ENCODE measurements around the gene FAM174C.
A peak's percentile ranks its signal among the peaks of the same experiment; 100 is the strongest.

The FAM174C gene

DNA sequence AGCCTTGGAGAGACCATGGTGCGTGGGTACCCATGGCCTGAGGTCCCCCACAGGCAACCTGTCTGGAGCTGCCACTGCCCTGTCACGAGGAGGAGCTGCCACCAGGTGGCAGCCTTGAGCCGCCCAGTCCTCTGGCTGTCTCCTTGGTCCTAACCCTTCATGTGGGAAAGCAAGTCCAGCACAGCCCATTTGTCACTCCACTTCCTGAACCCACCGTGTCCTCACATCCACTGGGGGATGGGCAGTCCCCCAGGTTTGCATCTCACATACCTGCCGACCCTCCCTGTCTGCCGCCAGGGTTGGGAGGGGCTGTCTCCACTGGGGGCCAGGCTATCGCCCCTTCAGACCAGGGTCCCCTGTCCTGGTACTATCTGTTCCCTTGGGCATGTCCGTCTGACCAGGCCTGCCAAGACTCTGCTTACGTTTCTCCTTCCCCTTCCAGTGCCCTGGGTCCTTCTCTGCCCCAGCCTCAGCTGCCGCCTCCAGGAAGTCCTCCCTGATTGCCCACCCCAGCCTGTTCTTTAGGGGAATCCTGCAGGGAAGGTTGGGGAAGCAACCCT is 4.5 kb downstream of the FAM174C start (continued):
- TF ChIP-seq HIC1 (tag by site-specific recombination; IDR thresholded peaks at IDR 0.05) (0 out of 2 replicates have a peak, but pooled peaks have one; percentile 12), ZNF155 (tag by site-specific recombination; IDR thresholded peaks at IDR 0.05) (no peak), GLI2 (tag by site-specific recombination; IDR thresholded peaks at IDR 0.05; ENCODE audit: borderline replicate concordance, low read depth) (no peak)

GRCh38 chr19:1280636-1281568 is 5.6 kb downstream of the FAM174C start:
- TF ChIP-seq ZNF629 (tag by site-specific recombination; IDR thresholded peaks at IDR 0.05), result no peak
- TF ChIP-seq ZNF121 (tag by site-specific recombination; IDR thresholded peaks at IDR 0.05), result no peak
- no peak for TF ChIP-seq ZNF211 (tag by site-specific recombination; IDR thresholded peaks at IDR 0.05; ENCODE audit: low read depth)
- TF ChIP-seq EGR2 (tag by site-specific recombination; IDR thresholded peaks at IDR 0.05; ENCODE audit: low read depth), result peak; percentile 84
- TF ChIP-seq CTCF (tag by site-specific recombination; IDR thresholded peaks at IDR 0.05), result no peak
- no peak for TF ChIP-seq ZNF664 (tag by site-specific recombination; IDR thresholded peaks at IDR 0.05)
- TF ChIP-seq ZFHX2 (tag by site-specific recombination; conservative IDR thresholded peaks at IDR 0.05), result peak; percentile 85
- no peak for TF ChIP-seq ZNF433 (tag by site-specific recombination; IDR thresholded peaks at IDR 0.05; ENCODE audit: low read depth)
- TF ChIP-seq ZNF830 (tag by site-specific recombination; IDR thresholded peaks at IDR 0.05; ENCODE audit: low read depth), result no peak
- TF ChIP-seq ZNF416 (tag by site-specific recombination; IDR thresholded peaks at IDR 0.05), result no peak
- no peak for TF ChIP-seq ZNF549 (tag by site-specific recombination; IDR thresholded peaks at IDR 0.05)
- TF ChIP-seq HOXC10 (CRISPR knock-in tag; IDR thresholded peaks at IDR 0.05), result no peak
- ChIA-PET CTCF (interaction anchor here (0.6 to 4.4 kb wide), 8 partner anchors 15 to 526 kb away, joined by 3 to 28 read pairs (median 4); no protein-coding TSS in a partner anchor), POLR2A (interaction anchor here (2.8 kb wide), 1 partner anchor 12 kb away, joined by 26 read pairs; the partner anchor contains the start of gene CIRBP)
- Histone ChIP-seq H3K9me3 (ENCODE audit: control insufficient read depth, insufficient read depth, low read depth, low read length) (no peaks in the 10 kb centered on the region), H3K27ac (ENCODE audit: extremely low read depth, low read depth, low read length) (no peak overlapping the region), H3K36me3 (ENCODE audit: control insufficient read depth in 2 of 2, insufficient read depth in 1 of 2, low read length in 2 of 2) (peaks cover 0 to 36% of the 10 kb centered on the region in 2 experiments; a peak in 1 of 3 replicates), H3K4me1 (ENCODE audit: control insufficient read depth, insufficient read depth, low read length) (peaks cover 3% of the 10 kb centered on the region), H3K4me3 (ENCODE audit: low read depth, low read length) (no peak overlapping the region)

DNA sequence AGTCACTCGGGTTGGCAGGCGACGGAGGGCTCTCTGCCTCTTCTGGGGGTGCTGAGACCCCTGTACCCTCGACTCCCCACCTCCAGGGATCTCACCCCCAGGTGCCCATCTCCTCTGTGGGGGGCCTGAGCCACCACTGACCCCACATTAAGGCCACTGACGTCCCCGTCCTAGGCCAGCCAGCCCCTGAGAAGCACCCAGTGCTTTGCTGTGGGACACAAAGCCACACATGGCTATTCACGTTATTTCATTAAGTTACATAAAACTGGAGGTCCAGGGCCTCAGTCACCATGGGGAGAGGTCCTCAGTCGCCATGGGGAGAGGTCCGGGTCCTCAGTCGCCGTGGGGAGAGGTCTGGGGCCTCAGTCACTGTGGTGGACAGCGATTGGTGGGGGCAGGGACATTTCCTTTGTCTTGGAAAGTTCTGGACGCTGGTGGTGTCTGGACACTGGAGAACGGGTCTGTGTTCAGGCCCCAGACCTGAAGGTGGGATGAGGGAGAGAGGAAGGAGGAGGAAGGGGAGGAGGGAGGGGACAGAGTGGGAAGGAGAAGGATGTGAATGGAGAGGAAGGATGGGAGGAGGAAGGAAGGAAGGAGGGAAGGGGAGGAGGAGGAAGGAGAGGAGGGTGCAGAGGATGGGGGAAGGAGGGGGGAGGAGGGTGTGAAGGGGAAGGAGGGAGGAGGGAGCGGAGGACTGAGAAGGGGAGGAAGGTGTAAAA is 6.4 kb downstream of the FAM174C start:
- POLR2A ChIA-PET, result interaction anchor here (3.3 kb wide), 1 partner anchor 12 kb away, joined by 25 read pairs; the partner anchor contains the start of gene CIRBP
- CTCF ChIA-PET, result interaction anchor here (0.7 kb wide), 1 partner anchor 525 kb away, joined by 3 read pairs; no protein-coding TSS in a partner anchor
- no peaks in the 10 kb centered on the region for H3K9me3 ChIP-seq (ENCODE audit: control insufficient read depth, insufficient read depth, low read depth, low read length)
- H3K27ac ChIP-seq (ENCODE audit: extremely low read depth, low read depth, low read length), result no peak overlapping the region
- peaks cover 0 to 34% of the 10 kb centered on the region in 2 experiments; a peak in 1 of 3 replicates for H3K36me3 ChIP-seq (ENCODE audit: control insufficient read depth in 2 of 2, insufficient read depth in 1 of 2, low read length in 2 of 2)
- peaks cover 4% of the 10 kb centered on the region for H3K4me1 ChIP-seq (ENCODE audit: control insufficient read depth, insufficient read depth, low read length)
- H3K4me3 ChIP-seq (ENCODE audit: low read depth, low read length), result no peak overlapping the region
- TF ChIP-seq ZNF571 (tag by site-specific recombination; IDR thresholded peaks at IDR 0.05) (no peak), ZNF791 (tag by site-specific recombination; IDR thresholded peaks at IDR 0.05) (no peak), ZBTB8A (tag by site-specific recombination; IDR thresholded peaks at IDR 0.05) (no peak), ZNF398 (tag by site-specific recombination; IDR thresholded peaks at IDR 0.05) (peak; percentile 38), ZNF549 (tag by site-specific recombination; IDR thresholded peaks at IDR 0.05) (no peak), ZBTB21 (tag by site-specific recombination; IDR thresholded peaks at IDR 0.05) (no peak), ZXDB (tag by site-specific recombination; IDR thresholded peaks at IDR 0.05) (no peak), ZNF2 (tag by site-specific recombination; IDR thresholded peaks at IDR 0.05) (no peak), WT1 (tag by site-specific recombination; IDR thresholded peaks at IDR 0.05) (peak; percentile 35; the same call in 1 of the 2 replicates), REPIN1 (tag by site-specific recombination; IDR thresholded peaks at IDR 0.05; ENCODE audit: low read depth) (no peak), KLF8 (tag by site-specific recombination; IDR thresholded peaks at IDR 0.05) (peak; percentile 65), ZNF174 (tag by site-specific recombination; IDR thresholded peaks at IDR 0.05) (no peak)
